Muscle of leg (tissue), 11 donors: ENCODE measurements around the gene OR2V2. TPM values are rescaled to one million over a fixed set of nuclear protein-coding genes. Genes with fewer than 3 reads are reported as not detected.

ENCODE experiments used
- DNase-seq: peaks from one replicate; pipeline ENCODE4 v3.0.0; 2013
- H3K27ac ChIP-seq: one replicate; pipeline ENCODE4 v1.5.1; 2013; ENCODE audit warnings: mild to moderate bottlenecking, low read length, control low read depth
- H3K27me3 ChIP-seq: one replicate; pipeline ENCODE4 v1.6.1; 2013; ENCODE audit warnings: low read length; ENCODE audit not compliant: control insufficient read depth, insufficient read depth
- H3K36me3 ChIP-seq: one replicate; pipeline ENCODE4 v1.6.1; 2013; ENCODE audit warnings: low read length; ENCODE audit not compliant: control insufficient read depth, insufficient read depth
- H3K4me1 ChIP-seq: one replicate; pipeline ENCODE4 v1.6.1; 2013; ENCODE audit warnings: low read length; ENCODE audit not compliant: control insufficient read depth, insufficient read depth
- H3K4me3 ChIP-seq: one replicate; pipeline ENCODE4 v1.5.1; 2013; ENCODE audit warnings: low read length, control low read depth
- H3K9me3 ChIP-seq: replicated peaks from 2 replicates; pipeline ENCODE4 v1.6.1; 2013; ENCODE audit warnings: low read depth, low read length; ENCODE audit not compliant: control insufficient read depth
- WGBS: methylation state at CpG from one replicate; pipeline ENCODE4 v1.1.5; 2013; ENCODE audit warnings: missing lambda C conversion rate; ENCODE audit not compliant: insufficient coverage; 5-methylcytosine and 5-hydroxymethylcytosine counted together
- polyA plus RNA-seq, 8 donors: library from polyadenylated mRNA; unstranded; fragments of 120-200 nt; gene quantifications; one replicate each; pipeline versions ENCODE4 v1.2.1 to v1.2.3, GENCODE V29; 2013; ENCODE audit warnings: inconsistent platforms in 1 of 8, low replicate concordance in 1 of 8; ENCODE audit not compliant: insufficient read length in 8 of 8, insufficient read depth in 1 of 8
- total RNA-seq: library from RNA; stranded (reverse); fragments of 120-200 nt; gene quantifications from one replicate; pipeline ENCODE4 v1.2.4, GENCODE V29; 2013

The OR2V2 gene
- total and polyA plus RNA-seq, 9 donors: not detected

DNA sequence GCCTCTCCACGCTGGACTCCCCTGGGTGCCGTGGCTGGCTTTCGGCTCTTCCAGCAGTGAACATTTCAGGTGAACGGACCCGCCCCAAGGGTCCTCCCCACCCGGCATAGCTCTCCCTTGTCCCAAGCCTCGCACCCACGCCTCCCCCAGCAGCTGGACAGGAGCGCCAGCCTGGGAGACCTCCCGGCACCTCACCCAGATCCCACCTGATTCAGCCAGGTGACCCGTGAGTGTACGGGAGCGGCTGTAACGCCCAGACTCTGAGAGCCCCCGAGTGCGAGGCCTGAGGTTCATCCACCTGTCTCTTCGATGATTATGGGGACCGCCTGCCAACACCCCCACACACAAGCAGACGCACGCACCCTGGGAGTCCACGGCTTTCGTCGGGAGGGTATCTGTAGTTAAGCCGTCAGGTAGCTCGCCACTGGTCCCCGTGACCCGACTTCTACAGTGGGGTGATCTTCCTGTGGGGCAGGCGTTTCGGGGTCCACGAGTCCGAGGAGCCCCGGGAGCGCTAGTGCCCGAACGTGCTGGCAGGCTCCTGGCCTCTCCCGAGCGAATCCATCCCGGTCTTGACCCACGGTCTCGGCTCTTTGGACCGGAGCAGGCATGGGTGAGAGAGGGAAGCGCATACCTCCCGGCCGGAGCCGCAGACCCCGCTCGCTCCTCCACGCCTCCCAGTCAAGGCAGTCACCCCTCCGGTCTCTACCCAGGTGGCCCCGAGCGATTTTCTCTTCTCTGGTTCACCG, 42.8 kb downstream of the OR2V2 start:
- peaks cover 22% of the 10 kb centered on the region for H3K4me1 ChIP-seq
- no peaks in the 10 kb centered on the region for H3K9me3 ChIP-seq
- WGBS: 0% methylated on average over 36 of the region's 52 CpGs
- H3K27ac ChIP-seq: no peak overlapping the region
- H3K4me3 ChIP-seq: peak overlapping the region; percentile 69
- peaks cover 3% of the 10 kb centered on the region for H3K27me3 ChIP-seq
- H3K36me3 ChIP-seq: peaks cover 2% of the 10 kb centered on the region
- DNase-seq: no peak

DNA sequence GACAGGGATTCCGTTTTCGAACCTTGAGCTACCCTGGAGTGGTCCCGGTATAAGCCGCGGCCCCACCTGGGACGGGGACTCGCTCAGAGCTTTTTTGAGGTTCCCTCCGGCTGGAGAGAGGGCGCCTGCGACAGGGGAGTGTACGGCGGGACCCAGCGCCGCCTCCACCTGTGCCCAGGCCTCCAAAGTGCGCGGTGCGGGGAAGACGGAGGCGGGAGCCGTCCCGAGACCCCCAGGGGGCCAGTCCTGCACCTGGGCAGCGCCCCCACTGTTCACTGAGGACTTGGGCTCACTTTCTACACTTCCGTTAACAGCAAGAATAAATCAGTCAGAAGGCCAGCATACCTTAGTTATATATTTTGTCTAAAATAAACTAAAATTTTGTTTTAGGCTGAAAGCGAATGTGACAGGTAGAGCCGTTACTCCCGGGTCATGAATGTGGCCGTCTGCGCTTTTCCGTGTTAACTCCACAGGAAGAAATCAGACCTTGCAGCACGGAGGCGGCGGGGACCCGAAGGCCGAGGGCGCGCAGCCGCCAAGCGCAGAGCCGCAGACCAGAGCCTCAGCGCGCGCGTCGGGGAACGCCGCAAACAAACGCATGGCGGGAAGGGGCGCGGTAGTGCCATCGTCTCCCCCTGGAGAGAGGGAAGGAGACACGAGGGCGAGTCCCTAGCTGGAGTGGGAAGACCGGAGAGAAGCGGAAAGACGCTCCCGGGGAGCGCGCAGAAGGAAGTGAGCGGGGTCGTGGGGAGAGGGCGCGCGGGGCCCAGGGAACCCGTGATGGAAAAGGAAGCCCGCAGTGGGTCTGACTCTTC, 43.5 kb downstream of the OR2V2 start:
- under 1% methylated on average over 57 of the region's 66 CpGs for WGBS
- Histone ChIP-seq H3K4me3 (peak overlapping the region; percentile 69), H3K27me3 (peaks cover 3% of the 10 kb centered on the region), H3K36me3 (peaks cover 2% of the 10 kb centered on the region), H3K9me3 (no peaks in the 10 kb centered on the region), H3K4me1 (peaks cover 22% of the 10 kb centered on the region), H3K27ac (peak overlapping the region; percentile 91)
- no peak for DNase-seq

- Histone ChIP-seq H3K9me3 (no peaks in the 10 kb centered on the region), H3K27me3 (peaks cover 3% of the 10 kb centered on the region), H3K36me3 (peaks cover 2% of the 10 kb centered on the region), H3K4me1 (peaks cover 22% of the 10 kb centered on the region), H3K4me3 (peak overlapping the region; percentile 69), H3K27ac (peak overlapping the region; percentile 91)
- 1% methylated on average over 60 of the region's 64 CpGs for WGBS
- DNase-seq: peak; percentile 98
These were observed 44.3 kb downstream of the OR2V2 start for GRCh38 chr5:181191526-181192336.

DNA sequence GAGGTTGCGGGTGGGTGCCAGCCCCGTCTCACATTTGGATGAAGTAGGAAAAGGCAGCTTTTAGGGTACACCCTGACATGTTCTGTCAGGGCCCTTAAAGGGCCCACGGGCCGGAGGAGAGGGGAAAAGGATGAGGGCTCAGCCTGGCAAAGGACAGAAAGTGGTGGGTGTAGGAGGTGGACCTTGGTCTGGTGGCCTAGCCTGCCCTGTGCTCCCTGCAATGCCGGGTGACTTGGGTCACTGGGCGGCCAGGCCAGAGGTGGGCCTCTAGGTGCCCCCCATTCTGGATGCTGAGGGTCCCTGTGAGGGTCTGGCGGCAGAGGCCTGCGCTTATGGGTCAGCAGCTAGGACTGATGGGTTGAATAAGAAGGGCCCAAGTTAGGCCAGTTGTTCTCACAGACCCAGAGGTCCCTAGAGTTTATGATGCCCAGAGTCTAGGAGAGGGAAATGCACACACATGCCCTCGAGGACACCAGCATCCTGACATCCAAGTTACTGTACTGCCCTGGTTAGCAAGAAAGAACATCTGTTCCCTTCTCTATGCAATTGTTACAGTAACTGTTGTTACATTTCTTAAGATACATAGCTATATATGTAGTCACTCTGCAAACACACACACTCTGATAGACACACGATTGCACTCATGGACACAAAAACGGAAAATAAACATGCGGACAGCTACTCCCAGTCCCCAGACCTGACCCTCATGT, 45.1 kb downstream of the OR2V2 start:
- 18% methylated on average over 6 of the region's 12 CpGs for WGBS
- H3K4me1 ChIP-seq: peaks cover 21% of the 10 kb centered on the region

DNA sequence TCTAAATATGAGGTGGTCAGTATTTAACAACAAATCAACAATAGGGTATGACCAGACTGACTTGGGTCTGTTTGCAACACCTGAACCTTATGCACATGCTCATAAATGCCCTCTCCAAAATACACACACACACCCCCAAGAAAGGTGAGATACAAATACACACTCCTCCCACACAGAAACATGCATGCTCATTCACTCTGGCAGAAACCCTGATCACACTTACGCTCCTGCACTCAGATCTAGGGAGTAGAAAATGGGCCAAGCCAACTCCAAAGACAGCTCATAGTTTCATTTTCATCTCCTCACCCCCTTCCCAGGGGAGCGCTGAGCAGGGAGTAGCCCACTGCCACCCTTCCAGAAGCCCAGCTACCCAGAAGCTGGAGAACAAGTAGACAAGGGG, 46.3 kb downstream of the OR2V2 start:
- peaks cover 4% of the 10 kb centered on the region for H3K36me3 ChIP-seq
- no peak overlapping the region for H3K4me3 ChIP-seq
- peaks cover 14% of the 10 kb centered on the region for H3K4me1 ChIP-seq
- peaks cover 3% of the 10 kb centered on the region for H3K27me3 ChIP-seq
- DNase-seq: no peak
- no peaks in the 10 kb centered on the region for H3K9me3 ChIP-seq
- WGBS: 100% methylated on average over 1 of the region's 2 CpGs
- H3K27ac ChIP-seq: no peak overlapping the region

More for the DNA sequence above, 45.1 kb downstream of the OR2V2 start:
- Histone ChIP-seq H3K9me3 (no peaks in the 10 kb centered on the region), H3K4me3 (peak overlapping the region; percentile 69), H3K27me3 (peaks cover 3% of the 10 kb centered on the region), H3K27ac (peak overlapping the region; percentile 91), H3K36me3 (peaks cover 2% of the 10 kb centered on the region)
- no peak for DNase-seq

DNA sequence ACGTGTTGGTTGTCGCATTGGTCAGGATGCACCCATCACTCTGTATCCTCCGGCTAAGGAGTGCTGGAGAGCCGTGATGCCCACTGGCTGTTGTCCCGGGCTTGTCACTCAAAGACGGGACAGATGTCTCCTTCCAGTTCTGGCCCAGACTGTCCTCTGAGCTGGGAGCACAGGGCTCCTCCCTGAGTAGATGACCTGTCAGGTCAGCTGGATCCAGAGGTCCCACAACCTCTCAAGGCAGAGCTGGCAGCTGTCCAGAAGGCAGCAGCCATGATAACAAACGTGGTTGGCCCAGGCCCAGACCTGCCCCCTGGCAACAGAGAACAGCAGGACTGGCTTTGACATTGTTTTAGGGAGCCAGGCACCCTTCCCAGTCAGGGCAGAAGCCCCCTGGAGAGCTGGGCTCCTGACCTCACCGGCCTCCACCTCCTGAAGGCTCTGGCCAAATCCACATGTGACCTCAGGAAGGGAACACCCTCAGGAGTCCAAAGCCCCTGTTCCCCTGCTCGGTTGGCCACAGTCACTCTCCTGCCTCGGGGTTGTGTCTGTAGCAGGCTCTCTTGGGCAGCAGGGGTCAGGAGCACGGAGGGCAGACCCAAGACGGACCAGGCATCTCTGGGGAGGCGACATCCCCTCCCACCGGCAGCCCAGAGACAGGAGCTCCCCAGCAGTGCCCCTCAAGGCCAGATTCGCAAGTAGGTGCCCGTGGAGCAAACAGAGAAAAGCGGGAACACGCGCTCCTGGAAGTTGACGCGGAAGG, 47.3 kb downstream of the OR2V2 start:
- 58% methylated on average over 21 of the region's 21 CpGs for WGBS
- DNase-seq: peak; percentile 35
- H3K4me1 ChIP-seq: peaks cover 14% of the 10 kb centered on the region

GRCh38 chr5:181195249-181195761, 47.9 kb downstream of the OR2V2 start:
- DNase-seq: no peak
- Histone ChIP-seq H3K4me3 (no peak overlapping the region), H3K9me3 (no peaks in the 10 kb centered on the region), H3K36me3 (peaks cover 6% of the 10 kb centered on the region), H3K4me1 (peaks cover 8% of the 10 kb centered on the region), H3K27me3 (peaks cover 13% of the 10 kb centered on the region), H3K27ac (no peak overlapping the region)
- 40% methylated on average over 39 of the region's 45 CpGs for WGBS

More for the DNA sequence above, 47.3 kb downstream of the OR2V2 start:
- Histone ChIP-seq H3K27ac (no peak overlapping the region), H3K27me3 (peaks cover 8% of the 10 kb centered on the region), H3K9me3 (no peaks in the 10 kb centered on the region), H3K4me3 (no peak overlapping the region), H3K36me3 (peaks cover 6% of the 10 kb centered on the region)

GRCh38 chr5:181197326-181197951, 50.1 kb downstream of the OR2V2 start:
- Histone ChIP-seq H3K27ac (no peak overlapping the region), H3K9me3 (no peaks in the 10 kb centered on the region), H3K4me3 (no peak overlapping the region), H3K27me3 (peaks cover 30% of the 10 kb centered on the region), H3K4me1 (peaks cover 2% of the 10 kb centered on the region), H3K36me3 (peaks cover 6% of the 10 kb centered on the region)
- 55% methylated on average over 7 of the region's 8 CpGs for whole genome bisulfite sequencing
- DNase-seq: no peak
